SU-DHL-6 (cell line): ENCODE data around the gene ALAS1.
A peak's percentile ranks its signal among the peaks of the same experiment; 100 is the strongest.

Source experiments
- H2AFZ ChIP-seq: fragments of 200-600 bp; sonication (generic); 2 replicates; pipeline ENCODE4 v1.6.1; 2014; ENCODE audit warnings: low read depth, mild to moderate bottlenecking, moderate library complexity, mixed read lengths, antibody characterized with exemption, low read length; ENCODE audit not compliant: severe bottlenecking
- H3F3A ChIP-seq: fragments of 200-600 bp; shearing (Covaris generic); 2 replicates; pipeline ENCODE4 v1.6.0; 2016; ENCODE audit warnings: antibody characterized with exemption, mild to moderate bottlenecking; ENCODE audit not compliant: insufficient read depth
- H3K27ac ChIP-seq: fragments of 200-600 bp; sonication (generic); 2 replicates; pipeline ENCODE4 v1.5.1; 2016; ENCODE audit warnings: low read depth, mild to moderate bottlenecking, low read length, moderate library complexity, mixed read lengths
- H3K27me3 ChIP-seq: fragments of 200-600 bp; sonication (generic), shearing (Covaris generic); 2 replicates; pipeline ENCODE4 v1.6.0; 2014; ENCODE audit warnings: mild to moderate bottlenecking, low read length
- H3K36me3 ChIP-seq: fragments of 200-600 bp; sonication (generic); 2 replicates; pipeline ENCODE4 v1.6.1; 2014; ENCODE audit warnings: mild to moderate bottlenecking, low read length, mixed read lengths
- H3K4me2 ChIP-seq: fragments of 300-600, 200-600 bp; shearing (Covaris generic), sonication (generic); 2 replicates; pipeline ENCODE4 v1.6.0; 2014; ENCODE audit warnings: low read length, low read depth, mild to moderate bottlenecking; ENCODE audit not compliant: poor library complexity, severe bottlenecking
- H3K4me3 ChIP-seq: fragments of 200-600 bp; sonication (generic); 2 replicates; pipeline ENCODE4 v1.5.1; 2014; ENCODE audit warnings: antibody characterized with exemption, low read length, mild to moderate bottlenecking, mixed read lengths; ENCODE audit not compliant: insufficient read depth, poor library complexity, severe bottlenecking
- H3K79me2 ChIP-seq: fragments of 200-600 bp; sonication (generic); 2 replicates; pipeline ENCODE4 v1.6.1; 2014; ENCODE audit warnings: mild to moderate bottlenecking, low read length, moderate library complexity; ENCODE audit not compliant: insufficient read depth
- H3K9ac ChIP-seq: fragments of 200-600 bp; sonication (generic); 2 replicates; pipeline ENCODE4 v1.7.0; 2014; ENCODE audit warnings: mild to moderate bottlenecking, low read length
- H3K9me2 ChIP-seq: fragments of 200-600 bp; sonication (generic); replicated peaks from 2 replicates; pipeline ENCODE4 v1.6.1; 2014; ENCODE audit warnings: low read length; ENCODE audit not compliant: insufficient read depth
- H3K9me3 ChIP-seq: fragments of 200-600 bp; sonication (generic); 2 replicates; pipeline ENCODE4 v1.6.1; 2014; ENCODE audit warnings: low read length, mixed read lengths; ENCODE audit not compliant: insufficient read depth
- H4K20me1 ChIP-seq: fragments of 200-600 bp; sonication (generic); 2 replicates; pipeline ENCODE4 v1.6.1; 2014; ENCODE audit warnings: low read depth, mild to moderate bottlenecking, antibody characterized with exemption, low read length, moderate library complexity, mixed read lengths
- EZH2phosphoT487 ChIP-seq: fragments of 200-600 bp; sonication (generic), shearing (Covaris generic); conservative IDR thresholded peaks from 2 replicates; pipeline ENCODE4 v1.6.1; 2018; ENCODE audit warnings: mild to moderate bottlenecking, antibody characterized with exemption, low read length, moderate library complexity, mixed read lengths
- TF ChIP-seq, protein P1 (sequence below): fragments of 200-600 bp; sonication (generic); IDR thresholded peaks from one replicate; pipeline ENCODE4 v1.5.1; 2017; ENCODE audit warnings: antibody characterized with exemption, mild to moderate bottlenecking, low read length, moderate library complexity; ENCODE audit not compliant: insufficient read depth, poor library complexity, severe bottlenecking

Gene ALAS1

DNA sequence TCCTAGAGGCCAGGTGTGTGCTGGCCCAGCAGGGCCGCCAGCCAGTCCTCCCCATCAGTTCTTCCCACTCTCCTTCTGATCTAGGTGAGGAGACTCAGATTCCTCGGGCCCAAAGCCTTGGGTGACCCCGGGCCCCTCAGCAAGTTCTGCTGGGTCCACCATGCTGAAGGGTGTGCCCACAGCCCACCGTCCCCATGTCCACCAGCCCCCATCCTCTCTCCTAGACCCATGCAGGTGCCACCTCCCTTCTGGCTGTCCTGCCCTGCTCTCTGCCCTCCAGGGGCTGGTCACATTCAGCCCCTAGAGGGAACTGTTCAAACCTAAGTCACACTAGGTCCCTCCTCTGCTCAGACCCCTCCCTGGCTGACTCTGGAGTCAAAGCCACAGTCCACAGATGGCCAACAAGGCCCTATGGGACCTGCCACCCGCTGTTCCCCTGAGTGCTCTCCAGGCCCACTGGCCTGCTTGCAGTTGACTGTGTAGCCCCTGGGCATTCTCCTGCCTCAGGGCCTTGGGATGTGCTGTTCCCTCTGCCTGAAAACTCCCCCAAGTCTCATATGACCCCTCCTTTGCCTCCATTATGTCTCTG is 28.4 kb downstream of the ALAS1 start:
- peak overlapping the region; percentile 79 for H3K9ac ChIP-seq
- peaks cover 28% of the 10 kb centered on the region for H3K79me2 ChIP-seq
- peaks cover 12% of the 10 kb centered on the region for H3F3A ChIP-seq
- peak overlapping the region; percentile 89 for H3K27ac ChIP-seq
- TF ChIP-seq, protein P1, sequence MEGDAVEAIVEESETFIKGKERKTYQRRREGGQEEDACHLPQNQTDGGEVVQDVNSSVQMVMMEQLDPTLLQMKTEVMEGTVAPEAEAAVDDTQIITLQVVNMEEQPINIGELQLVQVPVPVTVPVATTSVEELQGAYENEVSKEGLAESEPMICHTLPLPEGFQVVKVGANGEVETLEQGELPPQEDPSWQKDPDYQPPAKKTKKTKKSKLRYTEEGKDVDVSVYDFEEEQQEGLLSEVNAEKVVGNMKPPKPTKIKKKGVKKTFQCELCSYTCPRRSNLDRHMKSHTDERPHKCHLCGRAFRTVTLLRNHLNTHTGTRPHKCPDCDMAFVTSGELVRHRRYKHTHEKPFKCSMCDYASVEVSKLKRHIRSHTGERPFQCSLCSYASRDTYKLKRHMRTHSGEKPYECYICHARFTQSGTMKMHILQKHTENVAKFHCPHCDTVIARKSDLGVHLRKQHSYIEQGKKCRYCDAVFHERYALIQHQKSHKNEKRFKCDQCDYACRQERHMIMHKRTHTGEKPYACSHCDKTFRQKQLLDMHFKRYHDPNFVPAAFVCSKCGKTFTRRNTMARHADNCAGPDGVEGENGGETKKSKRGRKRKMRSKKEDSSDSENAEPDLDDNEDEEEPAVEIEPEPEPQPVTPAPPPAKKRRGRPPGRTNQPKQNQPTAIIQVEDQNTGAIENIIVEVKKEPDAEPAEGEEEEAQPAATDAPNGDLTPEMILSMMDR = no peak
- no peak for TF ChIP-seq EZH2phosphoT487
- no peak overlapping the region for H2AFZ ChIP-seq
- no peak overlapping the region for H3K4me3 ChIP-seq
- peak overlapping the region; percentile 83 for H3K4me2 ChIP-seq
- H3K36me3 ChIP-seq = no peaks in the 10 kb centered on the region
- H3K9me2 ChIP-seq = no peaks in the 10 kb centered on the region
- no peaks in the 10 kb centered on the region for H3K27me3 ChIP-seq
- H4K20me1 ChIP-seq = no peaks in the 10 kb centered on the region
- H3K9me3 ChIP-seq = no peaks in the 10 kb centered on the region

DNA sequence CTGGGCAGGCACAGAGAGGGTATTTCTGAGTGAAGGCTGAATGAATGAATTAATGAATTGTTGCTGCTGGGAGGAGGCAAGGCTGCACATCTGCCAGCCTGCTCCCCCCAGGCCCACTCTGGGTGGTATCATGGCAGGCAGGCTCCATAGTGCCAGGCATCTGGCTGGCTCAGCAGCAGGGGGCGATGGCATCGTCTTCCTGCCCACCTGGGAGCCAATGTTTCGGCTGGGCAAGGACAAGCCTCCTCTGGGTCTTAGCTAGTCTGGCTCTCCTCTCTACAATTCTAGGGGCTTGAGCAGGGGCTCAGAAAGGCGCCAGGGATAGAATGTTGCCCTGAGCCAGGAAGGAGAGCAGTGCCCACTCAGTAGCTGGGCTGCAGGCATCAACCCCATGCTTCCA is 29.2 kb downstream of the ALAS1 start:
- Histone ChIP-seq H3K27me3 (no peaks in the 10 kb centered on the region), H3K36me3 (no peaks in the 10 kb centered on the region), H3K79me2 (peaks cover 24% of the 10 kb centered on the region), H3K4me2 (no peak overlapping the region), H2AFZ (no peak overlapping the region), H3K4me3 (no peak overlapping the region), H3K9me3 (no peaks in the 10 kb centered on the region), H4K20me1 (no peaks in the 10 kb centered on the region), H3K27ac (peak overlapping the region; percentile 89), H3K9ac (no peak overlapping the region), H3F3A (peaks cover 12% of the 10 kb centered on the region), H3K9me2 (no peaks in the 10 kb centered on the region)
- TF ChIP-seq, protein P1 = peak; percentile 31
- no peak for TF ChIP-seq EZH2phosphoT487

DNA sequence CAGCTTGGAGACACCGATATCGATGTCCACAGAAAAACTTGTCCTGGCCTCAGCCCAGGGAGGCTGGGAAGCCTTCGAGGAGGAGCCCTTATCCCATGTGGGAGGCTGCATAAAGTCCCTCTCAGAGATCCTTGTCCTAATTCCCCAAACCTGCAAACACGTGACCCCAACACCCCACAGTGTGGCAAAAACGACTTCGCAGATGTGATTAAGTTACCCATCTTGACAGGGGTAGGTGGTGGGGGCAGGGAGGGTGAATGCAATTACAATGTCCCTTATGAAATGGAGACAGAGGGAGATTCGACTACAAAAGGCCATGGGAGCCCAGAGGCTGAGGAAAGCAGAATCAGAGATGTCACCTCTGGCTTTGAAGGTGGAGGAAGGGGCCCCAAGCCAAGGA is 29.8 kb downstream of the ALAS1 start:
- Histone ChIP-seq H3K27ac (no peak overlapping the region), H3K9ac (no peak overlapping the region), H3K27me3 (no peaks in the 10 kb centered on the region), H3K79me2 (peaks cover 22% of the 10 kb centered on the region), H3F3A (peaks cover 12% of the 10 kb centered on the region), H2AFZ (no peak overlapping the region), H3K4me3 (no peak overlapping the region), H3K4me2 (no peak overlapping the region), H3K9me3 (no peaks in the 10 kb centered on the region), H3K36me3 (no peaks in the 10 kb centered on the region), H3K9me2 (no peaks in the 10 kb centered on the region), H4K20me1 (no peaks in the 10 kb centered on the region)
- no peak for TF ChIP-seq EZH2phosphoT487
- TF ChIP-seq, protein P1 = no peak
